ENCODE measurements around the gene PSMD1.
"Not testable (repeated sequence)": the region's sequence is repeated elsewhere in the genome, so short reads cannot be mapped to it uniquely, and the experiment has no call there.

Gene PSMD1

GRCh38 chr2:231189571-231190495, 133.2 kb downstream of the PSMD1 start:
- no peak for FAIRE-seq

DNA sequence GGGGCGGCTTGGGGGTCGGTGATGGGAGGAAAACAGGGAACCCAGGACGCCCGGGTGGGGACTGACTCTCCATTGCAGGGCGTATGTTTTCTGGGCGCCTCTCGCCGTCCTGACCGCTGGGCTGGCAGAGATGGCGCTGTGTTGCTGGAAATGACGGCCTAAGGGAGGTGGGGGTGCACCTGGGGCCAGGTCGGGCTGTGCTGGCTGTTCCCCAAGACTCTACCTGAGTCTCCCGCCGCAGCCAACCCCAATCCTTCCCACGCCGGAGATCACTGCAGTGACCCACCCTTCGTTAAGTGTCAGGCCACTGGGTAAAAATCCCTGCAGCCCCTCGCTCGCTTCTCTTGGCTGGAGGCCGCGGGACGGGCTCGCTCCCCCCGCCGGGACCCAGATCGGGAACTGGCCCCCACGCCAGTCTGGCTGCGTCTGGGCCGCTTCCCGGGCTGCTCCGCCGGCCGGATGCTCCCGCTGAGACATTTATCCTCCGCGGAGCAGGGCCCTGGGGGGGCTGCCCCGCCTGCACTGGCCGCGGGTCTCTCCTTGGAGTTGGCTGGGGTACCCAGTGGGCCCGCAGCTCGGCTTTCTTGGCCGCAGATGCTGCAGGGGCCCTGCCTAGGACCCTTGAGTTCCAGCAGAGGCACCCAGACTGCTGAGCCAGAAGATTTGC, 134.0 kb downstream of the PSMD1 start:
- FAIRE-seq: no peak

- FAIRE-seq: no peak
These were observed 135.5 kb downstream of the PSMD1 start for GRCh38 chr2:231191896-231192872.

DNA sequence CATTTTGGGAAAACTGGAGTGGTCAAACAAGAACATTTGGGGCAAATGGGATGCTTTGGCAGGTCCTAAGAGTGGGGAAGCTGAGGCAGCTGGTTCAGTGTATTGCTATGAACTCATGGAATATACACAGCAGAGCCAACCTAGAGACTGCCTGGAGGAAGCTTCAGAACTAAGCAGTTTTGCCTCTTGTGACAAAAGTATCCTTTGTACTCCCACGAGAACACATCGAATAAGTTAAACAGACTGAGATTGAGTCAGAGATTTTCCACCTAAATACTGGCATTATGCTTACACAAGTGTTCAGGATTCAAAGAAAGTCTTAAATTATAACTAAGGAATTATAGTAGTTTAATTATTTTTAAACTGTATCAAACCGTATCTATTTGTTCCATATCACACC, 136.5 kb downstream of the PSMD1 start:
- no peak for FAIRE-seq

- FAIRE-seq: no peak
These were observed 139.9 kb downstream of the PSMD1 start for GRCh38 chr2:231196592-231196991.

GRCh38 chr2:231197196-231197595, 140.5 kb downstream of the PSMD1 start:
- FAIRE-seq: not testable (repeated sequence)

- FAIRE-seq: no peak
These were observed 141.1 kb downstream of the PSMD1 start for GRCh38 chr2:231197706-231198290.

DNA sequence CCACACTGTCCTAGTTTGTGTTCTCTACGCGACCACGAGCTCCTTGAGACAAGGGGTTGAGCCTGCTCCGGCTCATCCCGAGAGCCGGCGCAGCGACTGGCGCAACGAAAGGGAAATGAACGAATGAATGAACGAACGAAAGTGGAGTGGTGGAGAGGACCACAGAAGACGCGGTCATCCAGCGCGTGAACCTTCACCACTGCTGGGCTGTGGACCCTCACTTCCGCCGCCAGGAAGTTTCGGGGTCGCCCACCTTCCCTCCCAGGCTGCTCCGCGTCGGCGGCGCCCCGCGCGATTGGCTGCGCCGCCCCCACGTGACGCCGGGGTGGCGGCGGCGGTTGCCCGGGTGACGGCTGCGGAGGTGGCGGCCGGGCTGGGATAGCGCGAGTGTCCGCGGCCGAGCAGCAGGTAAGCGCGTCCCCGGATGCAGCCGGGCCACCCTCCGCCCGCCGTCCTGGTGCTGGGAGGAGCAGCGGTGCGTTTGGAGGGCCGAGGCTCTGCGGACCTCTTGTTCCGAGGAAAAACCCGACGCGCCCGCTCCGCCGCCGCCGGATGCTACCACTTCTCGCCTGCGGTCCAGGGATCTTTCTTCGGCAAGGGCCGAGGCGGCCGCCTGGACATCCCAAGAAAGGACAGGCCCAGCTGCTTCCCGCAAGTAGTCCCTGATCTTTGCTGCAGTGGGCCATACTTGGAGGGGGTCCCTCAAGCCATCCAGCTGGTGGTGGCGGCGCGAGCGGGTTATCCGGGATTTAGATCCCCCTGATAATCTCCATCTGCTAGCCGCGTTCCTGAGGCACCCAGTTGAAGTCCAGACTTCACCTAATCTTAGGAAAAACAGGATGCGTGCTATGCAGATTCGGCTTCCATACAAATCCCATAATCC, 141.9 kb downstream of the PSMD1 start, which contains the start of gene ARMC9:
TSS of gene ARMC9 (plus strand) at position 341 of the 883 bp plus-strand sequence. CDS start 7,608 bp downstream, outside the sequence.
- no peak for FAIRE-seq

- no peak for FAIRE-seq
These were observed 142.6 kb downstream of the PSMD1 start for GRCh38 chr2:231199219-231199618.

DNA sequence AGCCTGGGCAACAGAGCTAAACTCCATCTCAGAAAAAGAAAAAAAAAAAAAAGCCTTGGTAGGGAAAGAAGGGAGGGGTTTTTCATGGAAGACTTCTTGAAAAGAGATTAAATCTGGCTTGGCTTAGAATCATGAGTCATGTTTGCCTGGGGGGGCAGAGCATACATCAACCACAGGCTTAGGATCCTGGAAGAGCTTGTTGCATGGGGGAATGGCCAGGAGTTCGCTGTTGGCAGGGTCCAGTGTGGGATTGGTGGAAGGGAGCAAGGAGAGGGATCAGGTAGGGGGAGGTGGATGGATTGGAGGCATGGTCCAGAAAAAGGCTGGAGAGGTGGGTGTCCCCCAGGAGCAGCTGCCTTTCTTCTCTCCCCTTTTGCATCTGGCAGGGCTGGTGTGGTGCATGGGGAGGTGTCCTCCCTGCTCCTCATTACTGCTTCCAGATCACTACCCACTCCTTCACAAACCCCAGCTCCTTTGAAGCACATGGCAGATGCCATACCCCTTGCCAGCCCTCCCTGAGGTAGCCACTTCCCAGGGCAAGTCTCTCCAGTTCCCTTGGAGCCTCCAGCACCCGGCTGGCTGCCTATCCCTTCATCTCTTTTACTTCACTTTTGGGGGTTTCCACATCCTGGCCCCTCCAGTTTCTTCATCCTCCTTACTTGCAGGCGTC, 144.3 kb downstream of the PSMD1 start:
- no peak for FAIRE-seq

GRCh38 chr2:231201475-231201814, 144.8 kb downstream of the PSMD1 start:
- no peak for FAIRE-seq

- FAIRE-seq: no peak
These were observed 146.4 kb downstream of the PSMD1 start for GRCh38 chr2:231203087-231203486.

- FAIRE-seq: no peak
These were observed 147.5 kb downstream of the PSMD1 start for GRCh38 chr2:231204146-231204545.

GRCh38 chr2:231204581-231204980, 147.9 kb downstream of the PSMD1 start:
- FAIRE-seq: no peak

- FAIRE-seq: no peak
These were observed 151.1 kb downstream of the PSMD1 start for GRCh38 chr2:231207734-231208133.

DNA sequence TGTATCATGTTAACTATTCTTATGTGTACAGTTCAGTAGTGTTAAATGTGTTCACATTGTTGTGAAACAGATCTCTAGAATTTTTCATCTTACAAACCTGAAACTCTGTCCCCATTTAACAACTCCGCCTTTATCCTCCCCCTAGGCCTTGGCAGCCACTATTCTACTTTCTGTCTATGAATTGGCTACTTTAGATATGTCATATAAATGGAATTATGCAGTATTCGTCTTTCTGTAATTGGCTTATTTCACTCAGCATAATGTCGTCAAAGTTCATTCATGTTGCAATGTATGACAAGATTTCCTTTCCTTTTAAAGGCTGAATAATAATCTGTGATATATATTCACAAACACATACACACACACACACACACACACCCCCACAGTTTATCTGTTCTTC, 154.1 kb downstream of the PSMD1 start:
- FAIRE-seq: no peak

DNA sequence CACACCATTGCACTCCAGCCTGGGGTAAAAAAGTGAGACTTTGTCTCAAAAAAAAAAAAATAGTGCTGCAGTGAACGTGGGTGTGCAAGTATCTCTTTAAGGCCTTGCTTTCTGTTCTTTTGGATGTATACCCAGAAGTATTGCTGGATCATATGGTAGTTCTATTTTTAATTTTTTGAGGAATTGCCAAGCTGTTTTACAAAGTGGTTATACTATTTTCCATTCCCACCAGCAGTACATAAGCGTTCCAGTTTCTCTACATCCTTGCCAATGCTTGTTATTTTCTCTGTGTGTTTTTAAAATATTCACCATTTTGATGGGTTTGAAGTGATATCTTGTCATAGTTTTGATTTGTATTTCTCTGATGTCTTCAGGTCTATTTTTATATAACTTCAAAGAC, 154.8 kb downstream of the PSMD1 start:
- FAIRE-seq: no peak

DNA sequence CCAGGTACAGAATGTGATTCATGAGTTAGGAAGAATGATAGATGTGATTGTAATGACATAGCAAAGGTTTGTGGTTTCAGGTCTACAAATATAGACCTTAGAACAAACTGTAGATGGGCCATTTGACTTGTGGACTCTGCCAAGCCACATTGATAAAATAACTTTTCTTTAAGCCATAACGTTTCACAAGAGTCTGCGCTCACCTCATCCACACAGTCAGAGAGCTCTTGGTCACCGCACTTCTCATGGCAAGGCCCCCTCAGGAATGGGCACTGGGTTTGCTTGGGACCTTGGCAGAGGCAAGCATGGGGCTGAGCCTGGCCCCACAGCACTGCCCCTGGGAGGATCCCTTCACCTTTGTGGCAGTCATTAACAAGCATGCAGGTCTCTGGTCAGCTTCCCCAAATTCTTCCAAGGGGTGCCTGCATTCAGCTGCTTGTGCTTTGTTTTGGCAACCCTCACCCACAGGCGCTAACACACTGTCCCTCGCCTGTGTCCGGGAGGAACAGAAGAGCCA, 155.7 kb downstream of the PSMD1 start:
- FAIRE-seq: no peak

GRCh38 chr2:231213931-231214642, 157.4 kb downstream of the PSMD1 start:
- FAIRE-seq: no peak

DNA sequence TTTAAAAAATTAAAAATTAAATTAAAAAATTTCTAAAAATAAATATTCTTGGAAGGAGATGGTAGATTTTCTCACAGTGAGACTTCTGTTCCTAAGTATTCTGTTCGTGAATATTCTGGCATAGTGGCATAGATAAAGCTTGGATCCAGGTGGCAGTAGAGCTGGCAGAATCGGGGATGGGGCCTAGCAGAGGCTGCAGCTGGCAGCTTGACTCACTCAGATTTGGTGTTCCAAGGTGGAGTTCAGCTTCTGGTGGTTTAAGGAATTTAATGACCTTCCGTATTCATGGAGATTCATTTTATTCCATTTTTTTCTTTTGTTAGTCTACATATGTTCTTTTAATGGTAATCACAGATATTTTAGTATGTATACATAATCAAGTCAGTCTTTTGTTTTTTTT, 161.7 kb downstream of the PSMD1 start:
- FAIRE-seq: no peak
